GM18951 (cell line): ENCODE data around the gene TANGO2.

Experiments
- POLR2A ChIP-seq: IDR thresholded peaks from 4 replicates; pipeline ENCODE4 v1.6.1; 2011; ENCODE audit warnings: mild to moderate bottlenecking; ENCODE audit not compliant: insufficient read length, insufficient read depth; ENCODE audit errors: extremely low read depth
- in situ Hi-C: fragments of 300-500 bp; cut with MboI; formaldehyde crosslinking; loops from one replicate; pipeline ENCODE4 v1.12.0; 2022; ENCODE audit warnings: low sequenced_read_pairs, mixed read lengths, inconsistent platforms; ENCODE audit not compliant: unreplicated experiment

TANGO2 gene

DNA sequence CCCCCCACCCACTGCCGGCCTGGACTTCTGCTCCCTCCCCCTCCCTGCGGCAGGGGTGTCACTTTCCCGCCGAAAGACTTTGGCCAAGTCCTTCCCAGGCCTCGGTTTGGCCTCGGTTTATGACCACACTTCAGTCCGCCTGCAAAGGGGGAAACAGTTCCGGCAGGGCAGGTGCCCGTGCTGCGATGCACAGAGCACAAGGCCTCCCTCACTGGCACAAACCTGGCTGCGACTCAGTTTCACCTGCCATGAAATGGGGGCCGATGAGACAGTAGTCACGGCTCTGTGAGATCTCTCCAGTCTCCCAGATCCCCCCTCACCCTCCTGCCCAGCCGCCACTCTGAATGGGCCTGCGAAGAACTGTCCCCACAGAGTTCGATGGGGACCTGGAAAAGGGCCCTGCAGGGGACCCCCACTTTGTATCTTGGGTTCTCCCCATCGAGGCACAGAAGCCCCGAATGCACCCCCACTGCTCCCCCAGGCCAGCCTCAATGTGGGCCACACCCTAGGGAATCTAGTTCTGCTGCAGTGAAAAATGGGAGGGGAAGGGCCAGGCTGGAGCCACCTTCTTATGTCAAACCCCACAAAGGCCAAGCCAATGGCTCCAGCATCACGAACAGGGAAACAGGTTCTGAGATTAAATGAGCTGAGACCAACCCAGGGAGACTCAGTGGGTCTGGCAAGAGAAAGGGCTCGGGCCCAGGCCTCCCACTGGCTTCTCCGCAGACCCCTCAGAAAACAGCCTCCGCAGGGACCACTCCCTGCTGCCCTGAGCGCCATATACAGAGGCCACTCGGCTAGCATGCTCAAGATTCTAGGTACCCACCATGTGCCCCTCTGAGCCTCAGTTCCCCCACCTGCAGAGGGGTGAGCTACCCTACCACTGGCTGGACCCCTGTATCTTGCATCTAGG lies 33.3 kb upstream of the TANGO2 start:
- TF ChIP-seq POLR2A = no peak
- in situ Hi-C loops = no loop called here

DNA sequence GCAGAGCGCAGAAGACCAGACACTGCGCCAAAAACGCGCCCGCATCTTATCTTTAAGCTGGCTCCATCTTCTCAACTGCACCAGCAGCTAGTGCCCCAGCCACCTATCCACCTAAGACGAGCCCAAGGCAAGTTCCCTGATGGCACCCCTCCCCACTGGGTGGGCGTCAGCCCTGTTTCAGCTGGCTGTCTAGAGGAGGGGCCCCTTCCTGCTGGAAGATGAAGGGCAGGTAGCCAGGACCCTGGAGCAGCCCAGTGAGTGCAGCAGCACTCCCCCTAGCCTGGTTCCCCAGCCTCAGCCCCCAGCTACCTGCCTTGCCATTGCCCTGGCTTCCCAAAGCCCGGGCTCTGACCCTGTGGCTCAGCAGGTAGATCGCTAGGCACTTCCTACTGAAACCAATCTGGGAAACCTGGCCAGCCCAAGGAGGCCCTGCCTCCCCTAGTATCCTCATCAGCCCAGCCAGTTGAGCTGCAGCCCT lies 32.5 kb upstream of the TANGO2 start:
- in situ Hi-C loops = no loop called here

DNA sequence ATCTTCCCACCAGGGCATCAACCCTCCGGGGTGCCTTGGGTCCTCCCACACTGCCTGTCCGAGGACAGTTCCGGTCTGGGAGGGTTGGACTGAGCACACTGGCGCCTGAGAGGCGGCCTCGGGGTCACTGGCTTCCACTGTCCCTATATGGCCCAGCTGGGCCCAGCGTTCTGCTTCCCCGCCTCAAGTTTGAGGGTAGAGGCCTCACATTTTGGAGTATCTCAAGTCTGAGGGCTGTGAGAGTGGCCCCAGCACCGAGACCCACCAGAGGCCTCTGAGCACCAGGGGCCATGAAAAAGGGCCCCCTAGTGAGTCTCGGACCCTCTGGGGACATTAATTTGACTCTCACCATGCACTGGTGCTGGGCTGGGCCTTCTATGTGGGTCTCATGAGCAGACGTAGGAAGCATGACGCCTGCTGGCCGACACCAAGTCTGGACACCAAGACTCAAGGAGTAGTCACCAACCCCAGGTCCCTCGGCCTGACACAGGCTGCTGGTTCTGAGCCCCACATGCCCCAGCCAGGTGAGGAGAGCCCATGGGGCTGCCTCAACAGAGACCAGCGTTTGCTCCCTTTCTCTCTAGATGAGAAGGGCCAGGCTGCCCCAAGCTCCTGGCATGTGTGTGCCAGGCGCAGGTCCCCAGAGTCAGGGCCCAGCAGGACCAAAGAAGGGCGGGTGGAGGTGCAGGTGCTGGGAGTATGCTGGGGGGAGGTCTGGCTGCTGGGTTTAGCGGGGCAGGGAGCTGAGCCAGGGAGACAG lies 31.8 kb upstream of the TANGO2 start:
- TF ChIP-seq POLR2A = no peak
- in situ Hi-C loops = no loop called here

More for the DNA sequence above, 32.5 kb upstream of the TANGO2 start:
- no peak for TF ChIP-seq POLR2A

DNA sequence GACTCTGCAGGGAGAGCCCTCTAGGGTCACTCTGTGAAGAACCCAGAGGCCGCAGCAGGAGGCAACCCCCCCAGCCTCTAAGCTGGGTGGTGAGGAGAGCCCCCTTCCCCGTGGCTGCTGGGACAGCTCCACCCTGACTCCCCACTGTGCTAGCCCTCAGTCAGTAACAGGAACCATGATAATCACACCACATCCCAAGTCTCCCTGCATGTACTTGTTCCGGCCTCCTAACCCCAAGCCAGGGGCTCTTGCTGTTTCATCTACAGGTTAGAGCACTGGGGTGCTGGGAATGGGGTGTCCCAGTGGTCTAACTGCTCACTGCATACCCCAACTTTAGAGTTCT lies 31.2 kb upstream of the TANGO2 start:
- in situ Hi-C loops = no loop called here
- no peak for TF ChIP-seq POLR2A

DNA sequence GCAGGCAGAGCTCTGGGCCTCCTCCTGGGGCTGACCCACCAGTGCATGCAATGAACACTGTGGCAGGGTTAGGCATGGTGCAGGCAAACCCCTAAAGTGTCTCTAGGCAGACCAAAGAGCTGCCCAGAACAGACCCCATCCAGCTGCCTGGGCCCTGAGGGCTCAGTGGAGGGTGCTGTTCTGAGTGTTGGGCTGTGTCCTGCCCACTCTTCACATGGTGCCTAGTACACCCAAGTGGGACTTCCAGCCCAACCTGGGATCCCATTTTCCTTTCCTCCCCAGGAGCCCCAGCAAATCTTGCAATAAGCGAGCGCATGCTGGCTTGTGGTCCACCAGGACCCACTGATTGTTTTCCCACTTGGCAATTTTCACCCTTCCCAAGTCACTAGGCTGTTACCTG lies 30.7 kb upstream of the TANGO2 start:
- in situ Hi-C loops = no loop called here
- no peak for TF ChIP-seq POLR2A

DNA sequence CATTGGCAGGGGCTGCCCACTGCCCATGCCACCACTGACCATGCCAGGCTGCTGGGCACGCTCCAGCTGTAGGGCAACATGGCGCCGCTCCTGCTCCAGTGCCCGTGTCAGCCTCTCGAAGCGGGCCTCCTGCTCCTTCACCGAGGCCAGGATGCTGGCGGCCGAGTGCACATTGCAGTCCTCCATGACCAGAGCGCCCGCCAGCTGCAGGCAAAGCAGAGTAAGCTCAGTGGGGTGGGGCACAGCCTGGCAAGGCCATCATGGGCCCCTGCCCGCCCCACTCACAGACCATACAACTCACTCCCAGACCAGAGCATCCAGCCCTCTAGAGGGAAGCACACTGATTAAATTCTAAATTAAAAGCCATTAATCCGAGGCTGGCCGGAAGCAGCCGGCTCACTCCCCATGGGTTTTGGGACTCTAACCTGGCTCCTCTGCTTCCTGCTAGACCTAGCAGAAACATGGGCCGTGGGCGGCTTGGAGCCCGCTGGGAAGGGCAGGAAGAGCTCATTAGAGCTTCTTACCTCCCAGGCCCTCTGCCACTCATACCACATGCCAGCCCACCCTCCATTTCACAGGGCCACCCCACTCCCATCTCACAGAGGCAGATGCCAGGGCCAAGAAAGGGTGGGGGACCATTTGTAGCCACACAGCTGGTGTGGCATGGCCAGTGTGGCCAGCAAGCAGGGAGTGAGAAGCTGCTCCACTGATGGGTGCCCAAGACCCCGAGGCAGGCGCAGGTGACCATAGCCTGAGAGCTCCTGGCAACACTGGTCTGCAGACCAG lies 30.1 kb upstream of the TANGO2 start:
- in situ Hi-C loops = no loop called here
- TF ChIP-seq POLR2A = no peak

DNA sequence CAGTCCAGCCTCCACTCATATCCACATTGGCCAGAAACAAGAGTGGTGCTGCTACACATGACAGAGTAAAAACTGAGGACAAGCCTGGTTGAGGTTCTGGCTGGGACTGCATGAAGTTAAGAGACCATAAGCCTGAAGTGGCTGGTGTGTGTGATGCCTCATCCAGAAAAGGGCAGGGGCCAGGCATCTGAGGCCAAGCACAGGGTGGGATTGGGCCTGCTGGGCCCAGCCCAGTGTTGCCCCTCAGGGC lies 29.6 kb upstream of the TANGO2 start:
- no peak for TF ChIP-seq POLR2A
- in situ Hi-C loops = no loop called here

DNA sequence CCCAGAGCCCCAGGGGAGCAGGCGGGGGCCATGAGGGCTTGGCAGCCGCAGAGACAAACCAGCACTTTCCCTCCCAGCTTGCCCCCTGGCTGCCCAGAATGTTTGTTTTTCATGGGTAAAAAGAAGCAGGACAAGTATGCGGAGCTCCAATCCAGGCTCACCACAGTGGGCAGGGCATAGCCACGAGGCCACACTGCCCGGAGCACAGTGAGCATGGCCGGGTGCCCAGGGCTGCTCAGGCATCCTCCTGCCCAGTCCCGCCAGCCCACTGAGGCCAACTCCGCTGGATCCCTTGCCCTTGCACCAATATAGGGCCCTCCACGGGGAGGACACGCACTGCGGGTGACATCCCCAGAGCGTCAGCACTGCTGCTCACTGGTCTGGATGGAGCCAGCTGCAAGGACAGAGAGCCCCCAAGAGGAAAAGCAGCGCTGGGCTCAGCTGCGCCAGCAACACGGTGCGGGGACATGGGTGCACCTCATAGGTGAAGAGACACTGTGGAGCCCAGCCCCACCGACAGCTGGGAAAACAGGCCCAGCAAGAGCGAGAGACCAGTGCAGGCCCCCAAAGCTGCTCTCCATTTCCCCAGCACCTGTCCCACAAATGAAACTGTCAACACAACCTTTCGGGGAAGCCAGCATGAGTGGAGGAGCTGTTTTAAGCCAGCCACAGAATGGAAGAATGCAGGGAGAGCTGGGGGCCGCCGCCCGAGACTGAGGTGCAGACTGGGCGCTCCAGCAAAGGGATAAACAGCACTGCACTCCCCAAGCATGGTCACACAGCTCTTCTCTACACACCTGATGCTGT lies 29.1 kb upstream of the TANGO2 start:
- in situ Hi-C loops = no loop called here
- TF ChIP-seq POLR2A = no peak

DNA sequence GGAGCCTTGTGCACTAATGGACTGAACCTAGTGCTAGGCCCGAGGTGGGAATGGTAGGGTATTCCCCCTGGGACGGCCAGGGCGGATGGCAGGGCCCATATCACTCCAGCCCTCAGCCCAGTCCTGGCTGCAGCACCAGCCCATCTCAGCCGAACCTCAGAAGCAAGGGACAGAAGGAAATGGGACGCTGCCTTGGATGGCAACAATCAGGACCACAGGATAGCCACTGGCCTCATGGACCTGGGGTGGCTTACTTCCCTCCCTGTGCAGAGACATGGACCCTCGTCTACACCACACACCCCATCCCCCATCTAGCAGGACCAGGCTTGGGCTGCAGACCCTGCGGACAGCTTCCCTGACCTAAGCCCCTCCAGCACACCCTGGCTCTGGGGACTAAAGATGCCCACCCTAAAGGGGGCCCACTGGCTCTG lies 28.4 kb upstream of the TANGO2 start:
- no peak for TF ChIP-seq POLR2A
- in situ Hi-C loops = no loop called here

DNA sequence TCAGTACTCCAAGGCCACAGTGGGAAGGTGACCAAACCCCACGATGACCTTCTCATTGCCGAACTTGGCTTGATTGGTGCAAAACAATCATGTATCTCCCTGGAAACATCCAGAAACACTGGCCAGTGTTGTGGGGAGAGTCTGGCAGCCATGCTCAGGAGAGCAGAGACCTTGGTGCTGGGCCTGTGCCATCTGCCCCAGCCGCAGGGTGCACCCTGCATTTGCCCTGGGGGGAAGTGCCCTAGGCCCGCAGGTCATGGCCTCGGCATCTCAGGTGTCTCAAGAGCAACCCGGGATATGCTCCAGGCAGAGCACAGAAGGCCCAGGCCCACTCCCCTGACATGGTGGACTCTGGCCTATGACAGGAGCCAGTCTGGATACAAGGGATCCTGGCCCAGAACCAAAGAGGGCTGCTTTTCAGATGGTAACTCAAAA lies 28.0 kb upstream of the TANGO2 start:
- TF ChIP-seq POLR2A = no peak
- in situ Hi-C loops = no loop called here

DNA sequence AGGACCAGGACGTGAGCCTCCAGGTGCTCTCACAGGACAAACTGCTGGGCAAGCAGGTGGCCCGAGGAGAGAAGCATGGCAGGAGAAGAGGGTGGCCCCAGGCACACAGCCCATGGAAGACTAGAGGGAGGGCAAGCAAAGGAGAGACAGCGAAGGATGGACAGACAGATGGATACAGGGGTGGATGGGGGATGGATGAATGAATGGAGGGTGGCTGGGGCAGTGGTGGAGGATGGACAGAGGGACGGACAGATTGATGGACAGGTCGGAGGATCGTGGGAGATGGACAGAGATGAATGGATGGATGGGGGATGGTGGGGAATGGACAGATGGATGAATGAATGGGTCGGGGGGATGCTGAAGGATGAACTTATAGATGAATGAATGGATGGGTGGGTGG lies 27.0 kb upstream of the TANGO2 start:
- in situ Hi-C loops = no loop called here

DNA sequence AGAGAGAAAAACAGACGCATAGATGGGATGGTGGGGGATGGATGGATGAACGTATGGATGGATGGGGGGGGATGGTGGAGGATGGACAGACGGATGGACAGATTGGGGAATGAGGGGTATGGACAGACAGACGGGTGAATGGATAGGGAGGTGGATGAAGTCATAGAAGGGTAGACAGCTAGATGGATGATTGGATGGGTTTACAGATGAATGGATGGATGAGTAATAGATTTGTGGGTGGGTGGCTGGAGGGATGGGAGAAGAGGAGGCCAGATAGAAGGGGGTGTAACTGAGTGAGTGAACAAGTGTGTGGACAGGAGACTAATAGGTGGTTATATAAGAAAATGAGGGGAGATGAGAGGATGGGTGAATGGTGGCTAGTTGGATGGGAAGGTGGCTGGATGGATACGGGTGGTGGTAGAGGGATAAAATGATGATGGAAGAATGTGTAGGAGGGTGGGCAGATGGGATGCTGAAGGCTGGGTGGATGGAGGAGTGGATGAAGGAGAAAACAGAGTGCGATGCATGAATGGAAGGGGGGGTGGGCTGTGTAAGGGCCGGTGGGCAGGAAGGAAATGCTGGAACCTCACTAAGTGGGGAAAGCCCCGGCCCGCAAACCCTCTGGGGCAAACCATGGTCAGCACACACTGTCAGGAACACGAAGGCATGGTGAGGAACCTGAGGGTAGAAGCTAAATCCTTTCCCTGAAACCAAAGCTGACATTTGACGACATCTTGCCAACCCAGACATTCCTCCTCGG lies 25.9 kb upstream of the TANGO2 start:
- TF ChIP-seq POLR2A = no peak
- in situ Hi-C loops = no loop called here

More for the DNA sequence above, 27.0 kb upstream of the TANGO2 start:
- TF ChIP-seq POLR2A = no peak
